Peyer's patch (tissue), 4 donors: ENCODE measurements around the gene RAPGEF2.

ENCODE experiments used
- CTCF ChIP-seq, 6 experiments: fragments of 450-650 bp in 4 of 6; fragments of 200-600 bp in 2 of 6; sonication (generic) in 1 of 6; IDR thresholded peaks; one replicate each; pipeline ENCODE4 v1.5.1; 2017 to 2019; ENCODE audit warnings: antibody characterized with exemption in 6 of 6, mild to moderate bottlenecking in 3 of 6, moderate library complexity in 1 of 6
- POLR2A ChIP-seq, 2 donors: fragments of 450-650 bp; IDR thresholded peaks; one replicate each; pipeline ENCODE4 v1.5.1; 2017; ENCODE audit warnings: antibody characterized with exemption in 2 of 2, mild to moderate bottlenecking in 2 of 2, moderate library complexity in 2 of 2

GRCh38 chr4:159163521-159163920, 60.6 kb downstream of the RAPGEF2 start:
- TF ChIP-seq CTCF (IDR thresholded peaks at IDR 0.05) (no peak), POLR2A (IDR thresholded peaks at IDR 0.05) (no peak)
